Measurements from ENCODE around the gene PALS1.

DNA sequence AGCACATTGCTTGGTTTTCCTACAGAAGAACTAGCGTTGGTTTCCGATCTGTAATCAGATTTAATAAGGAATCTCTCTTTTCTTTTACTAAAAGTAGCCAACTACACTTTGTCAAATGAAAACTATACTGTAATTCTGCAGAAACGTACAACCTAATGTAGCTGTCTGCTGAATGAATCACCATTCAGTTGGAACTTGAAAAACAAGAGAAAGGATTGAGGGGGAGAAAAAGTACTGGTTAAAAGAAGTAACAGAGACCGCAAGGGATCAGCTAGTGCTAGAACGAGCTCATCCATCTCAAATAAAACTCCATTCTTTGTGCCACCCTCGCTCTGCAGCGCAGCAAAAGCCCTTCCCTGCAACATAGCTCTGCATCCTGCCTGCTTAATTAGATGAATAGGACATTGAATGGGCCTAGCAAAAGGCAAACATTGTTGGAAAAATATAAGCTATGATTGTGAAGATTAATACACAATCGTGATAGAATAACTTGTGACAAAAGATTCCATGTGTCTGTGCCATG, 49.4 kb upstream of the PALS1 start:
- TF ChIP-seq, protein P1, sequence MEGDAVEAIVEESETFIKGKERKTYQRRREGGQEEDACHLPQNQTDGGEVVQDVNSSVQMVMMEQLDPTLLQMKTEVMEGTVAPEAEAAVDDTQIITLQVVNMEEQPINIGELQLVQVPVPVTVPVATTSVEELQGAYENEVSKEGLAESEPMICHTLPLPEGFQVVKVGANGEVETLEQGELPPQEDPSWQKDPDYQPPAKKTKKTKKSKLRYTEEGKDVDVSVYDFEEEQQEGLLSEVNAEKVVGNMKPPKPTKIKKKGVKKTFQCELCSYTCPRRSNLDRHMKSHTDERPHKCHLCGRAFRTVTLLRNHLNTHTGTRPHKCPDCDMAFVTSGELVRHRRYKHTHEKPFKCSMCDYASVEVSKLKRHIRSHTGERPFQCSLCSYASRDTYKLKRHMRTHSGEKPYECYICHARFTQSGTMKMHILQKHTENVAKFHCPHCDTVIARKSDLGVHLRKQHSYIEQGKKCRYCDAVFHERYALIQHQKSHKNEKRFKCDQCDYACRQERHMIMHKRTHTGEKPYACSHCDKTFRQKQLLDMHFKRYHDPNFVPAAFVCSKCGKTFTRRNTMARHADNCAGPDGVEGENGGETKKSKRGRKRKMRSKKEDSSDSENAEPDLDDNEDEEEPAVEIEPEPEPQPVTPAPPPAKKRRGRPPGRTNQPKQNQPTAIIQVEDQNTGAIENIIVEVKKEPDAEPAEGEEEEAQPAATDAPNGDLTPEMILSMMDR (IDR thresholded peaks at IDR 0.05), result no peak
- no peak for TF ChIP-seq POLR2A (IDR thresholded peaks at IDR 0.05)
